GM21381 (cell line): ENCODE measurements around the gene FOXJ3.
"Not testable (repeated sequence)": the region's sequence is repeated elsewhere in the genome, so short reads cannot be mapped to it uniquely, and the experiment has no call there.

Experiments
- ATAC-seq: cut with Tn5 transposase; IDR thresholded peaks from one replicate; pipeline ENCODE4 v1.9.1; 2021; ENCODE audit warnings: mild to moderate bottlenecking, moderate library complexity; ENCODE audit not compliant: unreplicated experiment

FOXJ3 gene

GRCh38 chr1:42259059-42259738 lies 75.8 kb downstream of the FOXJ3 start:
- peak; percentile 45 for ATAC-seq

DNA sequence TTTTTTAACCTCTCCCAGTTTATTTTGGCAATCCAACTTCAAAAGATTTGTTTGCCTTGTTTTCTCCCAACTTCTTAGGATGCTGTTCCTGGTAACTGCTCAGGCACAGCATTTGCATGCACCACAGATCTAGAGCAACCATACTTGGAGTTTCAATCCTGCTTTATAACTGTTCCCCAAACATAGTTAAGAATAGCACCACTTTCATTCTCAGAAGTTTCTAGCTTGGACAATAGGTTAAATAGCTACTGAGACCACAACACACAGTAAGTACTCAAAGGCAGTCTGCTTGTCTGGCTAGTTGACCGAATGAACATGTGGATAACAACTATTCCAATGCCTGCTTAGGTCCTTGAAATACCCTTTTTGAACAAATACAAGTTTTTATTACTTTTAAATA lies 76.8 kb downstream of the FOXJ3 start:
- ATAC-seq, result no peak

DNA sequence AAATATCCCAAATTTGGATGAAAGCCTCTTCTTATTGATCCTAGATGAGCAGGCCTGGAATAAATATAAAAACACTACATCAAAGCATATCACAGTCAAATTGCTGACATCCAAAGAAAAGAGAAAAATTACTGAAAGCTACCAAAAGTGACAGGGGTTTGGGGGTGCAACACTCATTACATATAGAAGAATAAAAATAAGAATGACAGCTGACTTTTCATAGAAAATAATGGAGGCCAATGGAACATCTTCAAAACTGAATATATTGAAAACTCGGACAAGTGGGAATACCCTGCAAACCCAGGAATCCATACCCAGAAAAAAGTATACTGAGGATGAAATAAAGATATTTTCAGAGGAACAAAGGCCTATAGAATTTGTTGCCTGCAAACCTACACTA lies 84.0 kb downstream of the FOXJ3 start:
- ATAC-seq, result no peak

DNA sequence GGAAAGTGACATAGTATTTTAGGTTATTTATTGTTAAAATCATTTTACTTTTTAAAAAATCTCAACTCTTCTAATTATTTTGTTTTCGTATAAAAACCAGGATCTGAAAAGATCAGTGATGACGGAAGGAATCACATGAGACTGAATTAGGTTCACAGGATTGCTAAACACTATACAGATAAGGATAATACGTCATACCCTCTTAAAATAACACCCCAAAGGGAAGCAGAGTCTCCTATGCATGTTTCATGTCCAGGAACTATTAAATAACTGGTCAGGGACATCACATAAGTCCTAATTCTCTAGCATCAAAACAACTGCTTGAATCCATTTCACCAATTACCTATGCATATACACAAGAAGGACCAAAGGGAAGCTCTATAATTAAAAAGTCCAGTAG lies 84.9 kb downstream of the FOXJ3 start:
- ATAC-seq, result no peak

DNA sequence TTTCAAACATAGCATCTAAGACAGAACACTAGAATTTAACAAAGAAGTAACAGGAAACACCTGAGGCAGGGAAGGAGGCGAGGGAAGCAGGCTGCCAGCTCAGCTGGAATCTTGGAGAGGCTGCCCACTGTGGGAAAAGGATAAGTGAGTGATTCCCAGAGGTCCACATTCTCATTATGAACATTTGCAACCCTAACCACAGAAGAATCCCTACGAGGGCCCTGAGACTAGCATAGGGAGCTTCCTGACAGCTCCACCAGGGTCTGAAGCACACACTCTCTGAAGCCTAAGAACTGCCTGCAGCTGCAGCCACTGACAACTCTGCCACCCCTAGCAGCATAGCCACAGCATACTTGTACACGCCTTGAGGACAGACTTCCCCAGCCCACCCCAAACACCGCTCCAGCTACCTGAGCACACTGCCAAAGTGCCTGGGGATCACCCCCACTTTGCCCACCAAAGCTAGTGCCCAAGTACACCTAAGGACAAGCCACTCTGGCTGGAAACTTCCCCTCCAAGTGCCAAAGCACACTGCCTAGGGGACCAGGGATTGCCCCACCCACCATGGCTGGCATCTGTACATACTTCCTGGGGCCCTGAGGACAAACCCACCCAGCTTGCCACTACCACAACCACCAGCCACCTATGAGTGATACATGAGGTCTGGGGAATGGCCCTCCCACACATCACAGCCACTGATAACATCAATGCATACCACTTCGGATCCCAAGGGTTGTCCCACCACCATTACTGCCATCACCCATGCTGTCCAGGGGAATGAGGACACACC lies 93.9 kb downstream of the FOXJ3 start:
- ATAC-seq, result no peak

DNA sequence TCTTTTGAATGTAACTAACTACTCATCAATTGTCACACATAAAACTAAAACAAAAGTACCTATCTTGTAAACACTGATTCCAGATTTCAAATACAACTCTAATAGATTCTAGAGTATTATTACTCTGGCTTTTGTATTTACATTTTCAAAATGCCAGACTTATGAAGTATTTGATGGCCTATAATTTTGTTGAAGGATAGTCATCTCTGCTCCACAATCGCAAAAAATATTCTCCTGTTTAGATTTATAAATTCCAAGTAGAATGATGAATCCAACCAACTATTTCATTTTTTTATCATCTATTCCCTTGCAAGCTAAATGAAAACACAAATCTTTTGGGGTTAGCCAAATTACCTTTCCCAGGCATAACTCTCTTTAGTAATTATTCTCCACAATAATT lies 95.5 kb downstream of the FOXJ3 start:
- no peak for ATAC-seq

DNA sequence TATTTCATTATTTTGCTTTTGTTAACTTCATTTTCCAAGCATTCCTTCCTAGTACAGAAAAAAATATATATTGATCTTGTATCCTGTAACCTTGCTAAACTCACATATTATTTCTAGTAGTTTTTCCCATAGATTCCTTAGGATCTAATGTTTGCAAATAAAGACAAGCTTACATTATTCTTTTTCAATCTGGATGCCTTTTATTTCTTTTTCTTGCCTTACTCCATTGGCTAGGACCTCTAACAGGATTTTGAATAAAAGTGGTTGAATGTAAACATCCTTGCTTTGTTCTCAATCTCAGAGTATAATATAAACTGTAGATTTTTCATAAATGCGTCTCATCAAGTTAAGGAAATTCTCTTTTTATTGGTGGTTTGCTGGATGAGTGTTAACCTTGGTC lies 96.0 kb downstream of the FOXJ3 start:
- no peak for ATAC-seq

GRCh38 chr1:42231253-42231652 lies 103.8 kb downstream of the FOXJ3 start:
- no peak for ATAC-seq

DNA sequence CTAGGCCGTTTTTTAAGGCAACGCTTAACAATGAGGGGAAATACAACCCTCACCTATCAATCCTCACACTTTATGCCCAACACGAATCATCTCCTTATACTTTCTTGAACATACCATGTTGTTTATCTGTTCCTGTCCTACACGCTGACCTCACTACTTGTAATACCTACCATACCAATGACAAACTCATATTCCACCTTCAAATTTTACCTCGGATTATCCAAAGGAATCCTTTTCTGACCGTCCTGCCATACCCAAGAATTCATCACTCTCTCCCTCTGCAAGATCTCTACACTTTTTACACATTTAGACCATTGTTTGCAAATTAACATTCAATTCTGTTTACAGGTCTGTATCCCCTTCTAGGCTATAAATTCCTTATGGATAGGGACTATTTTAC lies 106.1 kb downstream of the FOXJ3 start:
- no peak for ATAC-seq

DNA sequence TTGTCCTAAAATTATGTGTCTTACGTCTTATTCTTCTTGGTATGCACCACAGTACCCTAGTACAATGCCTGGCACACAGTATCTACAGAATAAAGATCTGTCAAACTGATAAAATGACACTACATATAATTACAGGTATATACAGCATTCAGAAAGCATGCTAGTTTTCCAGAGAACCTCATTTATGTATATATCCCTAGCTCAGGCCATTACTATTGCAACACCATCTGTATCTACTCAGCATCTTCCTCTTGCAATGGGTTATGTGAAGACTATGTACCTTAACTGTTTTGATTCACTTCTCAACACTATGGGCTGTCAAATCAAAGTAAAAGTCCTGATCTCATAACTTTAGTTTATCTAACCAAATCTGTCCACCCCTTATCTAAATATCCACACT lies 112.0 kb downstream of the FOXJ3 start:
- ATAC-seq, result no peak

- ATAC-seq, result no peak
Measured at GRCh38 chr1:42221952-42222606, 113.0 kb downstream of the FOXJ3 start.

DNA sequence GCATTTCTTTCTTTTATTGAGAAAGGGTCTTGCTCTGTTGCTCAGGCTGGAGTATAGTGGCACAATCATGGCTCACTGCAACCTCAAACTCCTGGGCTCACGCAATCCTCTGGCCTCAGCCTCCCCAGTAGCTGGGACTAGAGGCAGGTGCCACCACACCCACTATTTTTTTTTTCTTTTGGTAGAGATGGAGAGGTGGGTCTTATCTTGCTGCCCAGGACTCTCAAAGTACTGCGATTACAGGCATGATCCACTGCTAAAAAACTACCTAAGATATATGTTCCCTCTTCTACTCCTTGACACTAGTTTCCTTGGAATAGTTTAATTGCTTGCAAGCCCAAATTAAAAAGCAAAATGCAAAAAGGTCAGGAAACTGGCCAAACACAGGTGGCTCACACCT lies 113.6 kb downstream of the FOXJ3 start:
- ATAC-seq, result no peak

DNA sequence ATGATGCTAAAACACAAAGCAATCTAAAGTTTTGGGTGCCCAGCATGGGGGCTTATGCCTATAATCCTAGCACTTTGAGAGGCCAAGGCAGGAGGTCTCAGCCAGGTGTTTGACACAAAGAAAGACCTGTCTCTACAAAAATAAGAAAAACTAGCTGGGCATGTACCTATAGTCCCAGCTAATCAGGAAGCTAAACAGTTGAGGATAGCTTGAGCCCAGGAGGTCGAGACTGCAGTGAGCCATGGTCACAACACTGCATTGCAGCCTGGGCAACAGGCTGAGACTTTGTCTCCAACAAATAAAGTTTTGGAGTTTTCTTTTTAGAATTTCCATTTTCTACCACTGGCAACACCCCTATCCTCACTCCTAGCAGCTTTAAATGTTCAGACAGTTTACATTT lies 115.4 kb downstream of the FOXJ3 start:
- ATAC-seq, result no peak

DNA sequence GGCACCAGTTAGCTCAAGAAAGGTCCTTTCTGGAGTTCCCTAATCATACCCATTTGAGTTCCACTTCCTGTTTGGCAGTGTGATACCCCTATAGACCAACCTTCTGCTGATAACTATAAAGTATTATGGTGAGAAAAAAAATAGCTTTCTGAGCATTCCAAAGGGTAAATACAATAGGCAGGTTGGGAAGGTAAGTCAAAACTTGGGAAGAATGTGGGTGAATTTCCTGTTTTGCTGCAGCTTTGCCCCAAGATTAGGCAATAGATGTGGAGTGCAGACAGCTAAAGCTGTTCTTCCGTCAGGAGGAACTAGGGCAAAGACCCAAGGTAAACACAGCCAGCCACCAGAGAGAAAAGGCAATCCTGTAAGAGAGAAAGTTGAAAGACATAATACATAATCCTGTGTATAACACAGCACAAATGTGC lies 120.6 kb downstream of the FOXJ3 start:
- ATAC-seq, result no peak

- ATAC-seq, result no peak
Measured at GRCh38 chr1:42211224-42211623, 123.8 kb downstream of the FOXJ3 start.

GRCh38 chr1:42210421-42211133 lies 124.5 kb downstream of the FOXJ3 start:
- ATAC-seq, result no peak

GRCh38 chr1:42209526-42210251 lies 125.3 kb downstream of the FOXJ3 start:
- ATAC-seq, result no peak

DNA sequence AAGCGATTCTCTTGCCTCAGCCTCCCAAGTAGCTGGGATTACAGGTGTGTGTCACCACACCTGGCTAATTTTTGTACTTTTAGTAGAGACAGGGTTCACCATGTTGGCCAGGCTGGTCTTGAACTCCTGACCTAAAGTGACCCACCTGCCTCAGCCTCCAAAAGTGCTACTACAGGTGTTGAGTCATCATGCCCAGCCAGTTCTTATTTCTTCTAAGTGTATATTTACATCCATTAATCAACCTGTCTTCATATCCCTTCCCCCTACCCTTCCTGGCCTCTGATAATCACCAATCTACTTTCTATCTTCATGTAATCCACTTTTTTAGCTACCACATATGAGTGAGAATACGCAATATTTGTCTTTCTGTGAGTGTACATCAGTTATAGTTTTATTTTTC lies 128.1 kb downstream of the FOXJ3 start:
- ATAC-seq, result not testable (repeated sequence)

DNA sequence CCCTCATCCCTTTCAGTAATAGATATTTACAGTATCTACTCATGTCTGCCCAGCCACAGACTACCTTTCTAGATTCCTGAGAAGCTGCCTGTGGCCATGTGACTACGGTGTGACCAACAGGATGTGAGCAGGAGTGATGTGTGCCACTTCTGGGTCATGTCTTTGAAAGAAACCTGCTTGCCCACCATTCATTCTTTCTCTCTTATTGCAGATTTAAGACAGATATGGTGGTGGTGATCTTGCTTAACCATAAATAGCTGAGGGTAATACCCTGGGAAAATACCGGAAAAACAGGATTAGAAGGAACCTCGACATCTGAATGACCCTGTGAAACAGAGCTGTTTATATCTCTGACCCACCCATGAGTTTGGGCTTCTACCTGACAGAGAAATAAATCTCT lies 128.9 kb downstream of the FOXJ3 start:
- no peak for ATAC-seq

DNA sequence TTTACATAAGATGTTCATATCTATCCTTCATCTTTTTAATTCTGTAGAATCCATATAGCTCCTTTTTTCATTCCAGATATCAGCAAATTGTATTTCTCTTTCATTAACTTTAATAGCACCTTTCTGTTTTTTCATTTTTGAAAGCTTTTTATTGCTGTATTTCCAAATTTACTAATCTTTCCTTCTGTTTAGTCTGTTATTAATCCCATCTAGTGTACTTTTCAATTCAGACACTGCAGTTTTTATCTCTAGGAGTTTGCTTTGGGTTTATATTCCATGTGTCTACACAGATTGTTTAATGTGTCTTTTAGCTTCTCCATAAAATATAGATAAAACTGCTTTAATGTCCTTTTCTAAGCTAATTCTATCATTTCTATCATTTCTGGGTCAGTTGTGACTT lies 133.0 kb downstream of the FOXJ3 start:
- ATAC-seq, result no peak

DNA sequence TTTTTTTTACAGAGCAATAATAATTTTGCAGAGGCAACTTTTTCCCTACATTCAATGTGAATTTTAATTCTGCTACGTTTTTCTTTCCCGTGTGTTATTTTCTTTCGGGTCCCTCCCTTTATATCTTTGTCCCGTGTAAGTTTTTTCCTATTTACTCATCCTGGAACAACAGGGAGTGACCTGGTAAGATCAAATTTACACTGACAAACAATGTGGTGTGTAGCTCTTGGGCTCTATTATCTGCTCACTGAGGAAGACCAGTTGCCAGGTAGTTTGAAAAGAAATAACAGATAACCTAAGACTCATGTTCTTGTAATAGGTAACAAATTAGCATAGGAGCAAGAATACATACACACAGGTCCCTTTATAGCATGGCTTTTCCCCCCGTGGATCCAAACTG lies 136.8 kb downstream of the FOXJ3 start:
- no peak for ATAC-seq
